Measurements from ENCODE around the gene PAX7. TPM values are rescaled to one million over a fixed set of nuclear protein-coding genes. Genes with fewer than 3 reads are reported as not detected.

Gene PAX7
- total and polyA plus RNA-seq, 9 of the 15 experiments (the other 6 are each of a cell fraction or from before 2014, with no cell fraction given) = not detected

- DNase-seq (ENCODE audit: extremely low read depth in 1 of 4, low spot score in 3 of 4) (no peak), FAIRE-seq (no peak), ATAC-seq (no peak)
- intact Hi-C loops (cut with micrococcal nuclease) = no loop called here
- H3K36me3 ChIP-seq (ENCODE audit: control insufficient read depth, insufficient read depth, low read length) = no peaks in the 10 kb centered on the region
- H3K9me1 ChIP-seq (ENCODE audit: control insufficient read depth, insufficient read depth, low read length) = no peaks in the 10 kb centered on the region
- CTCF ChIA-PET (ENCODE audit: low intra/inter-chr PET ratio) = no interaction called here
- POLR2A ChIA-PET = interaction anchor here (0.6 kb wide), 1 partner anchor 278 kb away, joined by 3 read pairs; no protein-coding TSS in a partner anchor
- H3K9ac ChIP-seq (ENCODE audit: insufficient read depth in 1 of 2, low read depth in 2 of 2, low read length in 2 of 2) = no peak overlapping the region
- H3K27me3 ChIP-seq (ENCODE audit: control insufficient read depth in 2 of 2, insufficient read depth in 2 of 2, low read length in 2 of 2) = peaks cover 43 to 69% of the 10 kb centered on the region in 2 experiments
- no peaks in the 10 kb centered on the region for H3K9me3 ChIP-seq (replicated peaks; ENCODE audit: control insufficient read depth, insufficient read depth, low read depth, low read length)
- H3K79me2 ChIP-seq (ENCODE audit: control insufficient read depth, insufficient read depth, low read length) = no peaks in the 10 kb centered on the region
- no peak overlapping the region for H3K4me3 ChIP-seq
- TF ChIP-seq YBX1 (IDR thresholded peaks at IDR 0.05) = no peak
- no peak for TF ChIP-seq BRD9 (IDR thresholded peaks at IDR 0.05; ENCODE audit: low read depth, partially characterized antibody)
- H3K4me1 ChIP-seq (replicated peaks in 1 of 2; ENCODE audit: control insufficient read depth in 2 of 2, insufficient read depth in 2 of 2, low read length in 2 of 2) = no peaks in the 10 kb centered on the region
- no peak overlapping the region for H2AFZ ChIP-seq (ENCODE audit: low read depth, low read length)
- in situ Hi-C loops (cut with MboI) = no loop called here
- no peak overlapping the region for H3K27ac ChIP-seq (ENCODE audit: extremely low read depth, low read depth, low read length)
- no peak overlapping the region for H3K4me2 ChIP-seq (ENCODE audit: insufficient read depth, low read length)
- no TSS peak for BruUV-seq (replicated peaks)
- WGBS (ENCODE audit: insufficient coverage, low coverage, missing lambda C conversion rate) = 3% methylated on average over 7 of the region's 7 CpGs
- peaks cover 8% of the 10 kb centered on the region; the same call in 1 of the 2 replicates for H4K20me1 ChIP-seq (replicated peaks; ENCODE audit: control insufficient read depth, insufficient read depth, low read length)
These were observed 135.1 kb downstream of the PAX7 start for GRCh38 chr1:18765725-18766124.

DNA sequence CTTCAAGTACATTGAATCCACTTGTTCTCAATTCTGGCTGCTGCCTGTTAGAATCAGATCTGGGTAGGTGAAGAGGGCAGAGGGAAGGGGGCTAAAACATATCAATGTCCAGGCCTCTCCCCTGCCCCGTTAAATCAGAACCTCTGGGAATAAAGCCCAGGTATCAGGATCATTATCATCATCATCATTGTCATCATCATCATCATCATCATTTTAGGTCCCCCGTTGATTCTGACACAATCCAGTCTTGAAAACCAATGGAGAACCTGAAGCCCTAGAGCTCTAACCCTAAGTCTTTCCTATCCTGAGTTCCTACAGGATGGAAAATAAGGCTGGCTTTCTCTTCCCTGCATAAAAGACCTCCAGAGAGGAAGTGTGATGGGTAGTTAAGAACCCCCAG lies 135.7 kb downstream of the PAX7 start:
- DNase-seq (ENCODE audit: extremely low read depth in 1 of 4, low spot score in 3 of 4) = no peak
- Histone ChIP-seq H3K9ac (ENCODE audit: insufficient read depth in 1 of 2, low read depth in 2 of 2, low read length in 2 of 2) (no peak overlapping the region), H3K27me3 (ENCODE audit: control insufficient read depth in 2 of 2, insufficient read depth in 2 of 2, low read length in 2 of 2) (peaks cover 39 to 72% of the 10 kb centered on the region in 2 experiments), H2AFZ (ENCODE audit: low read depth, low read length) (no peak overlapping the region), H3K79me2 (ENCODE audit: control insufficient read depth, insufficient read depth, low read length) (no peaks in the 10 kb centered on the region), H4K20me1 (replicated peaks; ENCODE audit: control insufficient read depth, insufficient read depth, low read length) (peaks cover 8% of the 10 kb centered on the region; the same call in 1 of the 2 replicates), H3K9me3 (replicated peaks; ENCODE audit: control insufficient read depth, insufficient read depth, low read depth, low read length) (no peaks in the 10 kb centered on the region), H3K9me1 (ENCODE audit: control insufficient read depth, insufficient read depth, low read length) (no peaks in the 10 kb centered on the region), H3K4me1 (replicated peaks in 1 of 2; ENCODE audit: control insufficient read depth in 2 of 2, insufficient read depth in 2 of 2, low read length in 2 of 2) (no peaks in the 10 kb centered on the region), H3K36me3 (ENCODE audit: control insufficient read depth, insufficient read depth, low read length) (no peaks in the 10 kb centered on the region), H3K27ac (ENCODE audit: extremely low read depth, low read depth, low read length) (no peak overlapping the region), H3K4me2 (ENCODE audit: insufficient read depth, low read length) (no peak overlapping the region), H3K4me3 (no peak overlapping the region)
- intact Hi-C loops (cut with micrococcal nuclease) = no loop called here
- FAIRE-seq = no peak
- WGBS (ENCODE audit: insufficient coverage, low coverage, missing lambda C conversion rate) = 0% methylated on average over 2 of the region's 2 CpGs
- CTCF ChIA-PET (ENCODE audit: low intra/inter-chr PET ratio) = no interaction called here
- in situ Hi-C loops (cut with MboI) = no loop called here
- no peak for ATAC-seq
- no TSS peak for BruUV-seq (replicated peaks)
- POLR2A ChIA-PET = no interaction called here
- TF ChIP-seq COPS2 (conservative IDR thresholded peaks at IDR 0.05) (no peak), POLR3G (IDR thresholded peaks at IDR 0.05; ENCODE audit: extremely low read depth, insufficient read length, insufficient replicate concordance) (no peak), SIN3B (IDR thresholded peaks at IDR 0.05; ENCODE audit: low read depth) (no peak), FOXJ3 (CRISPR knock-in tag; IDR thresholded peaks at IDR 0.05) (no peak), ZNF280A (IDR thresholded peaks at IDR 0.05; ENCODE audit: low read depth, partially characterized antibody) (no peak), ZNF311 (CRISPR knock-in tag; IDR thresholded peaks at IDR 0.05) (no peak), AFF1 (IDR thresholded peaks at IDR 0.05; ENCODE audit: low read depth in 1 of 2, partially characterized antibody in 2 of 2) (no peak), ETV1 (tag; conservative IDR thresholded peaks at IDR 0.05; ENCODE audit: low read depth) (no peak)
